HG03103 (cell line): ENCODE data around the gene RPS6KA1.
"Not testable (repeated sequence)": the region's sequence is repeated elsewhere in the genome, so short reads cannot be mapped to it uniquely, and the experiment has no call there.

Source experiments
- ATAC-seq: cut with Tn5 transposase; IDR thresholded peaks from one replicate; pipeline ENCODE4 v1.9.1; 2021; ENCODE audit warnings: low read depth; ENCODE audit not compliant: unreplicated experiment

RPS6KA1 gene

DNA sequence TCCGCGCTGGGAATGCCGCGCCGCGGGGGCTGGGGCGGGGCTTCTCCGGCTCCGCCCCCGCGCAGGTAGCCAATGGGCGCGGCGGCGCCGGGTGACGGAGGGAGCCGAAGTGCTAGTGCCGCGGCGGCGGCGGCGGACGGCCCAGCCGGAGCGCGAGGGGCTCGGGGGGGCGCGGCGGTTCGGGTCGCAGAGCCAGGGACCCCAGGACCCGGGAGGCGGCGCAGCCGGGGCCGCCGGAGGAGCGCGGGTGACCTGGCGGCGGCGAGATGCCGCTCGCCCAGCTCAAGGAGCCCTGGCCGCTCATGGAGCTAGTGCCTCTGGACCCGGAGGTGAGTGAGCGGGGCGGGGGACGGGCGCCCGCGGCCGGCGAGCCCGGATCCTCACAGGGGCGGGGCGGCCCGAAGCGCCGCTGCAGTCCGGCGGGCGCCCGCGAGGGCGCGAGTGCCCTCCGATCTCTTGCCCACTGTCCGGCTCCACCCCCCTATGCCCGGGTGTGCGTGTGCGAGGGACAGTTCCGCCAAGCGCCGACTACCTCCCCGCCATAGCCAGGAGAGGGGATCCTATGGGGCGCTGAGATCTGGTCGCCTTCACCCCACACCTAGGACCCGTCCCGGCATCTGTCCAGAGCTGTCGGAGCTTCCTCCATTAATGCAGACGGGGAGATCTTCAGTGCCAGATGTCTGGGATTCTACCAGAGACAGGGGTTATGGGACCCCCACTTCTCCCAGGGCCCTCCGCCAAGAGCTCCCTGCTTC lies at the start of gene RPS6KA1:
Gene RPS6KA1 (plus strand): TSS at position 107 of the 755 bp plus-strand sequence. CDS start 160 bp downstream, at position 267.
- peak; percentile 69 for ATAC-seq

- ATAC-seq, result no peak
Measured at GRCh38 chr1:26482921-26483320, 46.6 kb upstream of the RPS6KA1 start.

- ATAC-seq, result no peak
Measured at GRCh38 chr1:26483980-26484379, 45.6 kb upstream of the RPS6KA1 start.

- ATAC-seq, result no peak
Measured at GRCh38 chr1:26490155-26490554, 39.4 kb upstream of the RPS6KA1 start.

DNA sequence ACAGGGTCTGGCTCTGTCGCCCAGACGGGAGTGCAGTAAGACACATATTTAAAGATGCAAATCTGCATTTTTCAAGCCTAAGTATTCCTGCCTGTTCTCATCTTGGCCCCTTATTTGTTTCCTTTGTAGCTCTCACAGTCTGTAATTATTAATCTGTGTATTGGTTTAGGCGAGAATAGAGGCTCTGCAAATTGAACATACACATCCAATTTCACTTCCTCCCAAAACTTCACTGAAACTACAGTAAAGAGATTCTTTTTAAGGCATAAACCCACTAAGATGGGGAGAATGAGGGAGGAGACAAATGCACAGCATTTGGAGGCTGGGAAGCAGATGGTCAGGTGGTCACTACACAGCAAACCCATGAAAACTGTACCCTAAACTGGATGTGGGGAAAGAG lies 36.3 kb upstream of the RPS6KA1 start:
- no peak for ATAC-seq

DNA sequence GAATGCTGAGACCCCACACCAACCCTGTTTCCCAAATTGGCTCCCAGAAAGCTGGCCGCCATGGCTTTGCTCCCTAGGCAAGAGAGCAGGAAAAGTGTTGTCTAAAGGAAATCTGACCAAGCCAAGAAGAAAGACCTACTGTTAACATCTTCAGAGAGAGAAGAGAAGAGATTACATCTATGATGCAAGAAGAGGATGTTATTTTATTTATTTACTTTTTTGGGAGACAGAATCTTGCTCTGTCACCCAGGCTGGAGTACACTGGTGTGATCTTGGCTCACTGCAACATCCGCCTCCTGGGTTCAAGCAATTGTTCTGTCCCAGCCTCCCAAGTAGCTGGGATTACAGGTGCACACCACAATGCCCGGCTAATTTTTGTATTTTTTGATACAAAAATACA lies 35.6 kb upstream of the RPS6KA1 start:
- ATAC-seq, result no peak

GRCh38 chr1:26496861-26497260 lies 32.7 kb upstream of the RPS6KA1 start:
- ATAC-seq, result no peak

- no peak for ATAC-seq
Measured at GRCh38 chr1:26498894-26499293, 30.7 kb upstream of the RPS6KA1 start.

DNA sequence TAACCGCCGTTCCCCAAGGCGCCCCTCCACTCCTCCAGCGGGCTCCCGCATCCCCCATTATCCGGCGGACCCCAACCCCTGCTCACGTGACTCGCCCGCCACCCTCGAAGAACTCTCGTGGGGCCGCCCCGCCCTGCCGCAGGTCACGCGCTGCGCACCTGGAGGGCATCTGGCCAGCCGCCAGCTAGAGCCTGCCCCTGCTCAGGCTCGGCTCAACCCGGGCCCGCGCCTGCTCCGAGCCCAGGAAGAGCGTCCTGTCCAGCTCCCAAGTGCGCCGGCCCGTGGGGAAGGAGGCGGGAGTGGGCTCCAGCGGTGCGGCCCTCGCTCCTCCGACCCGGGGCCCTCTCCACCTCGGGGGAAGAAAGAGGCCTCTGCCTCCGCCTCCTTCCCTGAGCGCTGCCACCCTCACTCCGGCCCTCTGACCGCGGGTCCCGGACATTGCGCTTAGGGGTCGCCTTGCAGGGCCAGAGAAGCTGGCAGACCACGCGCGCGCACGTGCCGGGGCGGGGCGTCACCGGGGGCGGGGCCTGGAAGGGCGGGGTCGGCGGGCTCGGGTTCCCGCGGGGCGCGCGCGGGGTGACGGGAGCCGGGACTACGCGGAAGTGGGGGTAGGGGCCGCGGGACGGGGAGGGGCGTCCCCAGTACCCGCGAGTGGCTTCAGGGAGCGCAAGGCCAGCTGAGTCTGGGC lies 28.9 kb upstream of the RPS6KA1 start:
- ATAC-seq, result peak; percentile 51

GRCh38 chr1:26510711-26511110 lies 18.9 kb upstream of the RPS6KA1 start:
- not testable (repeated sequence) for ATAC-seq

GRCh38 chr1:26515836-26516235 lies 13.7 kb upstream of the RPS6KA1 start:
- not testable (repeated sequence) for ATAC-seq

DNA sequence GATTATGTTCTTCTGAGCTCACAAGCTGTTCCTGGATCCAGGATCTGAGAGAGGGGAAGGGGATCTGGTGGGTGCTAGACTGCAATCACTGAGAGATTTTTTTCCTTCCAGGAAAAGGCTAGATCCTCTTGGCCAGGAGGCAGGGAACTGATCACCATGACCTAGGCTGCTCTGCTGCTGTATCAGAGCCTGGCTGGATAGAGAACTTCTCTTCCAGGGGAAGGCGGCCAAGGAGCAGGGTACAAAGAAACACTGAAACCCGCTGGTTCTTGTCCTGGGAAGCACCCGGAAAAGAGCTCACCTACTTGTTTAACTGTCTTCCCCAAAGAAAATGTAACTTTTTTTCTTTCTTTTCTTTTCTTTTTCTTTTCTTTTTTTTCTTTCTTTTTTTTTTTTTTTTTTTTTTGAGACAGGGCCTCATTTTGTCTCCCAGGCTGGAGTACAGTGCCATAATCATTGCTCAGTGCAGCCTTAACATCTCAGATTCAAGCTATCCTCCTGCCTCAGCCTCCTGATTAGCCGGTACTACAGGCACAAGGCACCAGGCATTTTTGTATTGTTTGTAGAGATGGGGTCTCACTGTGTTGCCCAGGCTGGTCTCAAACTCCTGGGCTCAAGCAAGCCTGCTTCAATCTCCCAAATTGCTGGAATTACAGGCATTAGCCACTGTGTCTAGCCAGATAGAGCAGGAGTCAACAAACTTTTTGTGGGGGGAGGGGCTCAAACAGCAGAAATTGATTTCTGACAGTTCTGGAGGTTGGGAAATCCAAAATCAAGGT lies 12.4 kb upstream of the RPS6KA1 start:
- no peak for ATAC-seq

DNA sequence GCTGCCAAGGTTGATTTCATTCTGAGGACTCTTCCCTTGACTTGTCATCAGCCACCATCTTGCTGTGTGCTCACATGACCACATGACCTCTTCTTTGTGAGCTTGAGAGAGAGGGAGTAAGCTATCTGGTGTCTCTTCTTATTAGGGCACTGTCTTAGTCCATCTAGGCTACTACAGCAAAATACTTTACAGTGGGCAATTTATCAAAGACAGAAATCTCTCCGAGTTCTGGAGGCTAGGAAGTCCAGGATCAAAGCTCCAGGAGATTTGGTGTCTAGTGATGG lies 11.9 kb upstream of the RPS6KA1 start:
- ATAC-seq, result no peak

DNA sequence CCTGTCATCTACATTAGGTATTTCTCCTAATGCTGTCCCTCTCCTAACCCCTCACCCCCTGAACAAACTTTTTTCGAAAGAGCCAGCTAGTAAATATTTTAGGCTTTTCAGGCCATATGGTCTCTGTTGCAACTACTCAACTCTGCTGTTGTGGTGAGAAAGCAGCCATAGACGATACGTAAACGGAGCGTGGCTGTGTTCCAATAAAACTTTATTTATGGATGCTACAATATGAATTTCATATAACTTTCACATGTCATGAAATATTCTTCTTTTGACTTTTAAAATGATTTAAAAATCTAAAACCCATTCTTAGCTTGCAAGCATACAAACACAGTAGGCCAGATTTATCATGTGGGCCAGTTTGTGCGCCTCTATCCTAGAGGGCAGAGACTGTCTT lies 11.2 kb upstream of the RPS6KA1 start:
- no peak for ATAC-seq

GRCh38 chr1:26520339-26520738 lies 9.2 kb upstream of the RPS6KA1 start:
- ATAC-seq, result no peak

GRCh38 chr1:26521669-26522030 lies 7.9 kb upstream of the RPS6KA1 start:
- ATAC-seq, result no peak

GRCh38 chr1:26522073-26522472 lies 7.5 kb upstream of the RPS6KA1 start:
- no peak for ATAC-seq

- ATAC-seq, result no peak
Measured at GRCh38 chr1:26524181-26524580, 5.4 kb upstream of the RPS6KA1 start.

DNA sequence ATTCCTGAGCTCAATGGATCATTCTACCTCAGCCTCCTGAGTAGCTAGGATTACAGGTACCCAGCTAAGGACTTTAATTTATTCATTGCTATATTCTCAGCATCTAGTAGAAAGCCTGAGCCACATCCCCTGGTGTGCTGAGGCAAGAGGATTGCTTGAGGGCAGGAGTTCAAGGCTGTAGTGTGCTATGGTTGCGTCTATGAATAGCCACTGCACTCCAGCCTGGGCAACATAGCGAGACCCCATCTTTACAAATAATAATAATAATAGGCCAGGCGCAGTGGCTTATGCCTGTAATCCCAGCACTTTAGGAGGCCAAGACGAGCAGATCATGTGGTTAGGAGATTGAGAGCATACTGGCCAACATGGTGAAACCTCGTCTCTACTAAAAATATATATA lies 3.3 kb upstream of the RPS6KA1 start:
- no peak for ATAC-seq

DNA sequence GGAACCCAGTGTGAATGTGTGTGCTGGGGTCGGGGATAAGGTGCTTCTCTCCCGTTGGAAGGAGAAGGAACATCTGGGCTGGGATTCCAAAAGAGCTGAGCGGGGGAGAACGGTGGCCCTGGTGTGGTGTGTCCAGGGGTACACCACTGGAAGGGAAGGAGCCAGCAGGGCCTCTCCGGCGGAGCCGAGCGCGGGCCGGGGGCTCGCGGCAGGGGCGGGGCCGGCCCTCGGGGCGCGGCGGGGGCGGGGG lies 231 bp upstream of the RPS6KA1 start:
- no peak for ATAC-seq

- ATAC-seq, result no peak
Measured at GRCh38 chr1:26530410-26530894, 891 bp downstream of the RPS6KA1 start.
